ENCODE measurements around the gene FKBP8. TPM values are rescaled to one million over a fixed set of nuclear protein-coding genes. Genes with fewer than 3 reads are reported as not detected.
A peak's percentile ranks its signal among the peaks of the same experiment; 100 is the strongest.

FKBP8 gene
- total RNA-seq, 2 donors from 2014 or later, result 235 to 247 TPM

DNA sequence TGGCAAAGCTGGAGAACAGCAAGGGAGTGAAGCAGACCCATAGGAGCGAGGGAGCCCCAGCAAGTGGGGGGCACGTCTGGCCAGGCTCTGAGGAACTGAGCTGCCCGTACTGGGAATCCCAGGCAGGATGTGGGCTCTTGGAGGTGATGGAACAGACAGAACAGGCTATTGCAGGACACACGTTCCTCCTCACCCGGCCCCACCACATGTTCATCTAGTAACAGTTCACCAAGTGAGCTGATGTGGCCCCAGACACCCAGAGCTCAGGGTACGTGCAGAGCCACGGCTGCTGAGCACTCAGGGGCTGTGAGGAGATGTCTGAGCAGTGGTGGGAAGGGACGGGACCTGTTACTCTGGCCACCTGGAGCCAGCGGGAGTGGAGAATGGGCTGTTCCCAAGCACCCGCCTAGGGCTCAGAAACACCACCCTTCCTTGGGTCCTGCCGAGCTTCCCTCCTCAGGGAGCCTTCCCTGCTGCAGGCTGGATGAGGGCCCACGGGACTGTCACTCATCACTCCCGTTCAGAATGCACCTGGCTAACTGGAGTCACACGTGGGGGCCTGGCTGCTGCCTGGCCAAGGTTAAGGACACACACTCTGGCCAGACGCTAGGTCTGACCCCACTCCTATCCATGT is 39.9 kb downstream of the FKBP8 start:
- H3K36me3 ChIP-seq (replicated peaks in 1 of 2; ENCODE audit: insufficient read depth in 1 of 2, low read depth in 2 of 2), result no peaks in the 10 kb centered on the region
- TF ChIP-seq CTCF (IDR thresholded peaks at IDR 0.05) (no peak), POLR2A (IDR thresholded peaks at IDR 0.05) (no peak)
- 47 to 65% methylated on average over 7 to 15 of the region's 15 CpGs for WGBS, 2 donors
- no peak overlapping the region for H3K4me3 ChIP-seq
- intact Hi-C loops (cut with DNase I), result no loop called here
- H3K27ac ChIP-seq, result peak overlapping the region in 3 of 4 donors; percentile 9 to 69 (median 61)
- no peaks in the 10 kb centered on the region for H3K9me3 ChIP-seq
- ATAC-seq (no peak), DNase-seq (no peak)
- peaks cover 91% of the 10 kb centered on the region for H3K4me1 ChIP-seq
- H3K27me3 ChIP-seq, result no peaks in the 10 kb centered on the region

DNA sequence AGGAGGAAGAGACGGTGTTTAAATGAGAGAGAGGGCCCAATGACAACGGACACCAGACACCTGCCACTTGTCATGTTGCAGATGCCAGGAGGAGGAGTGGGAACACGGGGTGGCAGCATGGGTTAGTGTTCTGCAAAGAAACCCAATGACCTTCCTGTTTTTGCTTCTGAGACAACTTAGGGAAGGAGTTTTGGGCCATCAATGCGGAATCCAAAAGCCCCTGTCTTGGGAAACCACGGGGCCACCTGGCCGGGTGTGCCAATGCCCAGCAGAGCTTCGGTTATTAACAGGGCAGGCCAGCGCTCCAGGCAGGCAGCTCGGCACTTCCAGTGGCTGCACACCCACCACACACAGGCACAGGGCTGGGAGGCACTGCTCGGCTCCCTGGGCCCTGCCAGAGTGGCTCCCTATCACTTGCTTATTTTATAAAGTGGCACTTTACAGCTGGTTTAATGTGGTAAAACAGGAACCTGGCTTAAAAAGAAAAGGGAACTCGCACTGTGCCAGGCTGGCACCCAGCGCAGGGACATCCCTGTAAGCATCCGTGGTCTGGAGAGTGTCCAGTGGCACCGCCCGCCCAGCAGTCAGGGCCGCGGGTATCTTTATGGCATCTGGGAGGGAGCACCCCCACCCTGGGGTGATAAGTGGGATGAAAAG is 40.6 kb downstream of the FKBP8 start:
- Histone ChIP-seq H3K4me1 (peaks cover 84% of the 10 kb centered on the region), H3K4me3 (no peak overlapping the region), H3K9me3 (no peaks in the 10 kb centered on the region), H3K27ac (peak overlapping the region in 2 of 4 donors; percentile 61 to 69), H3K36me3 (replicated peaks in 1 of 2; ENCODE audit: insufficient read depth in 1 of 2, low read depth in 2 of 2) (no peaks in the 10 kb centered on the region), H3K27me3 (no peaks in the 10 kb centered on the region)
- 54 to 86% methylated on average over 10 to 17 of the region's 17 CpGs for WGBS, 2 donors
- ATAC-seq (no peak), DNase-seq (peak in 1 of 4 donors; percentile 20)
- no peak for TF ChIP-seq CTCF (IDR thresholded peaks at IDR 0.05)
- no peak for TF ChIP-seq POLR2A (IDR thresholded peaks at IDR 0.05)
- intact Hi-C loops (cut with DNase I), result no loop called here

GRCh38 chr19:18502246-18502637 is 41.1 kb downstream of the FKBP8 start:
- no peaks in the 10 kb centered on the region for H3K36me3 ChIP-seq (replicated peaks in 1 of 2; ENCODE audit: insufficient read depth in 1 of 2, low read depth in 2 of 2)
- H3K9me3 ChIP-seq, result no peaks in the 10 kb centered on the region
- no peak overlapping the region for H3K4me3 ChIP-seq
- DNase-seq (peak in 1 of 4 donors; percentile 19), ATAC-seq (no peak)
- H3K27ac ChIP-seq, result peak overlapping the region in 2 of 4 donors; percentile 61 to 69
- intact Hi-C loops (cut with DNase I), result no loop called here
- WGBS, 2 donors, result 60 to 70% methylated on average over 7 of the region's 7 CpGs
- TF ChIP-seq CTCF (IDR thresholded peaks at IDR 0.05) (no peak), POLR2A (IDR thresholded peaks at IDR 0.05) (no peak)
- H3K27me3 ChIP-seq, result no peaks in the 10 kb centered on the region
- peaks cover 81% of the 10 kb centered on the region for H3K4me1 ChIP-seq

GRCh38 chr19:18501832-18502231 is 41.5 kb downstream of the FKBP8 start:
- WGBS, 2 donors, result 39 to 76% methylated on average over 2 to 9 of the region's 9 CpGs
- peak overlapping the region in 2 of 4 donors; percentile 61 to 69 for H3K27ac ChIP-seq
- DNase-seq, result peak; percentile 38 to 66 (median 64)
- no peaks in the 10 kb centered on the region for H3K36me3 ChIP-seq (replicated peaks in 1 of 2; ENCODE audit: insufficient read depth in 1 of 2, low read depth in 2 of 2)
- H3K27me3 ChIP-seq, result no peaks in the 10 kb centered on the region
- TF ChIP-seq CTCF (IDR thresholded peaks at IDR 0.05), result no peak
- TF ChIP-seq POLR2A (IDR thresholded peaks at IDR 0.05), result no peak
- intact Hi-C loops (cut with DNase I), result no loop called here
- peaks cover 81% of the 10 kb centered on the region for H3K4me1 ChIP-seq
- no peak overlapping the region for H3K4me3 ChIP-seq
- H3K9me3 ChIP-seq, result no peaks in the 10 kb centered on the region
- ATAC-seq, result no peak
